ENCODE data around the gene MCOLN2. TPM values are rescaled to one million over a fixed set of nuclear protein-coding genes. Genes with fewer than 3 reads are reported as not detected.

Gene MCOLN2
- total RNA-seq, 1 experiment from 2014 or later, result 1.3 TPM

DNA sequence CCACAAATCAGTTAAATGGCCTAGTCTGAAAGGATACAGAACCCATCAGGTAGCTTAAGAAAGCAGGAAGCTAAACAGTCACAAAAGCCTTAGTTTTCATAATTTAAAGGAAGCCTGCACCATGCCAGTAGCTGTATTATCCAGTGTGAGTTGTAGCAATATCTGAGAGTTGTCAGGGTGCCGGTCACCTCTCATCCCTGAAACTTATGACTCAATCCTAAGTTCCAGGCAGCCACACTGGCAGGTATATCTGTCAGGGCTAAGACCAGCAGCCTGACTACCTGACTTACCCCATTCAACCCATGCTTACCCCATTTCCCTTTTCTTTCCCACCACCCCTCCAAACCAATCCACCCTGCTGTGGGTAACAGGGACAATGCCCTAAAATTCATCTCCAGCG, 66.1 kb downstream of the MCOLN2 start:
- no peak overlapping the region for H3K9ac ChIP-seq (ENCODE audit: extremely low read depth, insufficient read length, low read length)
- H4K5ac ChIP-seq (ENCODE audit: insufficient read length, low read depth, low read length), result no peak overlapping the region
- no peaks in the 10 kb centered on the region for H3K27me3 ChIP-seq (ENCODE audit: insufficient read depth, low read length)
- H2BK120ac ChIP-seq (ENCODE audit: low read depth, low read length, poor library complexity, severe bottlenecking), result no peak overlapping the region
- no peak overlapping the region for H3K23ac ChIP-seq (ENCODE audit: insufficient read length, low read depth, low read length)
- H3K27me3 Mint-ChIP-seq (ENCODE audit: low read depth), result no peaks in the 10 kb centered on the region
- no peak overlapping the region for H3K27ac ChIP-seq (ENCODE audit: insufficient read length, low read depth, low read length)
- no peak overlapping the region for H2BK15ac ChIP-seq (ENCODE audit: low read depth, low read length)
- no peak overlapping the region for H3K4ac ChIP-seq (ENCODE audit: low read depth, low read length)
- H3K4me3 Mint-ChIP-seq, result no peak overlapping the region
- no peaks in the 10 kb centered on the region for H3K79me2 ChIP-seq (ENCODE audit: insufficient read depth, low read length)
- no peak overlapping the region for H2BK20ac ChIP-seq (ENCODE audit: low read depth, low read length, poor library complexity, severe bottlenecking)
- no peaks in the 10 kb centered on the region; a peak in 1 of 4 replicates for H3K4me1 Mint-ChIP-seq
- H3K27ac Mint-ChIP-seq, result no peak overlapping the region
- H3K9me3 Mint-ChIP-seq, result no peaks in the 10 kb centered on the region
- H4K8ac ChIP-seq (replicated peaks; ENCODE audit: insufficient read length, low read depth, low read length), result no peak overlapping the region
- no peak overlapping the region for H3K56ac ChIP-seq (ENCODE audit: insufficient read length, low read depth, low read length)
- no peak overlapping the region for H4K91ac ChIP-seq (ENCODE audit: insufficient read length, low read depth, low read length)
- H3K9me3 ChIP-seq (ENCODE audit: control insufficient read depth, low read depth, low read length), result no peaks in the 10 kb centered on the region
- no peaks in the 10 kb centered on the region for H3K79me1 ChIP-seq (ENCODE audit: insufficient read depth, low read depth, low read length, poor library complexity, severe bottlenecking)
- H3K4me1 ChIP-seq (ENCODE audit: insufficient read depth, low read length), result peaks cover 3% of the 10 kb centered on the region; the same call in 1 of the 2 replicates
- no CpG with 5 or more reads among the region's 2 CpGs for WGBS (ENCODE audit: extremely low coverage, insufficient read length, low lambda C conversion rate)
- no peak overlapping the region for H3T11ph ChIP-seq (ENCODE audit: low read length)
- H3K23me2 ChIP-seq (ENCODE audit: insufficient read length, low read depth, low read length, poor library complexity, severe bottlenecking), result no peaks in the 10 kb centered on the region
- H2AK5ac ChIP-seq (ENCODE audit: insufficient read length, low read length), result no peak overlapping the region
- no peak overlapping the region for H3K14ac ChIP-seq (ENCODE audit: insufficient read depth, low read length)
- H3K36me3 Mint-ChIP-seq (ENCODE audit: insufficient read depth in 1 of 3, low read depth in 3 of 3), result no peaks in the 10 kb centered on the region
- H2AFZ ChIP-seq (ENCODE audit: low read length), result no peak overlapping the region
- no peaks in the 10 kb centered on the region for H4K20me1 ChIP-seq (ENCODE audit: control insufficient read depth, insufficient read depth, insufficient read length)
- no peak overlapping the region for H2BK12ac ChIP-seq (ENCODE audit: insufficient read length, low read depth, low read length)
- H3K4me2 ChIP-seq (ENCODE audit: insufficient read depth, insufficient read length, low read length), result no peak overlapping the region
- no peak overlapping the region for H3K18ac ChIP-seq (ENCODE audit: insufficient read length, low read depth, low read length)
- no peak for DNase-seq
- TF ChIP-seq, protein P1, sequence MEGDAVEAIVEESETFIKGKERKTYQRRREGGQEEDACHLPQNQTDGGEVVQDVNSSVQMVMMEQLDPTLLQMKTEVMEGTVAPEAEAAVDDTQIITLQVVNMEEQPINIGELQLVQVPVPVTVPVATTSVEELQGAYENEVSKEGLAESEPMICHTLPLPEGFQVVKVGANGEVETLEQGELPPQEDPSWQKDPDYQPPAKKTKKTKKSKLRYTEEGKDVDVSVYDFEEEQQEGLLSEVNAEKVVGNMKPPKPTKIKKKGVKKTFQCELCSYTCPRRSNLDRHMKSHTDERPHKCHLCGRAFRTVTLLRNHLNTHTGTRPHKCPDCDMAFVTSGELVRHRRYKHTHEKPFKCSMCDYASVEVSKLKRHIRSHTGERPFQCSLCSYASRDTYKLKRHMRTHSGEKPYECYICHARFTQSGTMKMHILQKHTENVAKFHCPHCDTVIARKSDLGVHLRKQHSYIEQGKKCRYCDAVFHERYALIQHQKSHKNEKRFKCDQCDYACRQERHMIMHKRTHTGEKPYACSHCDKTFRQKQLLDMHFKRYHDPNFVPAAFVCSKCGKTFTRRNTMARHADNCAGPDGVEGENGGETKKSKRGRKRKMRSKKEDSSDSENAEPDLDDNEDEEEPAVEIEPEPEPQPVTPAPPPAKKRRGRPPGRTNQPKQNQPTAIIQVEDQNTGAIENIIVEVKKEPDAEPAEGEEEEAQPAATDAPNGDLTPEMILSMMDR (conservative IDR thresholded peaks at IDR 0.05), result no peak
- no peak overlapping the region for H2BK5ac ChIP-seq (ENCODE audit: insufficient read length, low read length)

All from H9 (cell line).